D721Med (cell line): ENCODE results near the gene HAUS7.
A peak's percentile ranks its signal among the peaks of the same experiment; 100 is the strongest.
"Not testable (repeated sequence)": the region's sequence is repeated elsewhere in the genome, so short reads cannot be mapped to it uniquely, and the experiment has no call there.

Source experiments
- DNase-seq: peaks from one replicate; pipeline ENCODE4 v3.0.0; 2011; ENCODE audit warnings: low spot score; ENCODE audit not compliant: insufficient read length
- FAIRE-seq: peaks from 2 replicates; lab custom pipeline; 2011; peaks lifted over from hg19 to GRCh38; lab: Jason Lieb, UNC
- CTCF ChIP-seq: IDR thresholded peaks from 2 replicates; pipeline ENCODE4 v1.5.1; 2012; ENCODE audit warnings: mild to moderate bottlenecking, control low read depth; ENCODE audit not compliant: insufficient read depth; ENCODE audit errors: missing control alignments

HAUS7 gene

GRCh38 chrX:153405426-153405825, 65.0 kb downstream of the HAUS7 start:
- FAIRE-seq, result no peak
- no peak for DNase-seq
- TF ChIP-seq CTCF, result no peak

- not testable (repeated sequence) for FAIRE-seq, DNase-seq
Measured at GRCh38 chrX:153404333-153404732, 66.0 kb downstream of the HAUS7 start.

GRCh38 chrX:153401133-153401764, 69.1 kb downstream of the HAUS7 start, which contains the start of gene PNMA6E:
Gene PNMA6E (minus strand): TSS chrX:153401350. CDS start chrX:153398849, 2,501 bp downstream.
- no peak for TF ChIP-seq CTCF
- FAIRE-seq, result no peak

GRCh38 chrX:153400146-153401132, 69.9 kb downstream of the HAUS7 start:
- FAIRE-seq (no peak), DNase-seq (peak; percentile 56)
- peak; percentile 70 for TF ChIP-seq CTCF

More at GRCh38 chrX:153401133-153401764, 69.1 kb downstream of the HAUS7 start, which contains the start of gene PNMA6E:
- no peak for DNase-seq

- FAIRE-seq, result no peak
Measured at GRCh38 chrX:153398275-153398960, 72.0 kb downstream of the HAUS7 start.

More at GRCh38 chrX:153398275-153398960, 72.0 kb downstream of the HAUS7 start:
- no peak for TF ChIP-seq CTCF
- no peak for DNase-seq
